Neural cell (in vitro differentiated cells): ENCODE data around the gene LRIG1. TPM values are rescaled to one million over a fixed set of nuclear protein-coding genes. Genes with fewer than 3 reads are reported as not detected.

ENCODE experiments used
- H2AFZ ChIP-seq: fragments of 200-600, 300-800 bp; sonication (generic), shearing (Covaris generic); 2 replicates; pipeline ENCODE4 v1.6.0; 2014; ENCODE audit warnings: low read depth, mild to moderate bottlenecking, antibody characterized with exemption, low read length, moderate library complexity
- H3F3A ChIP-seq: fragments of 200-600 bp; shearing (Covaris generic); 2 replicates; pipeline ENCODE4 v1.6.1; 2016; ENCODE audit warnings: mild to moderate bottlenecking, moderate library complexity, mixed read lengths, antibody characterized with exemption, low read length; ENCODE audit not compliant: insufficient read depth, poor library complexity, severe bottlenecking
- H3K27ac ChIP-seq: fragments of 200-600, 300-800 bp; sonication (generic), shearing (Covaris generic); 2 replicates; pipeline ENCODE4 v1.5.1; 2014; ENCODE audit warnings: mild to moderate bottlenecking, low read length, moderate library complexity
- H3K27me3 ChIP-seq: fragments of 300-800, 200-600 bp; sonication (generic), shearing (Covaris generic); 2 replicates; pipeline ENCODE4 v1.6.0; 2014; ENCODE audit warnings: mild to moderate bottlenecking, low read depth, low read length, moderate library complexity; ENCODE audit not compliant: insufficient read depth
- H3K36me3 ChIP-seq: fragments of 300-800, 200-600 bp; sonication (generic), shearing (Covaris generic); 2 replicates; pipeline ENCODE4 v1.5.1; 2014; ENCODE audit warnings: mild to moderate bottlenecking, antibody characterized with exemption, low read length, moderate library complexity; ENCODE audit not compliant: insufficient read depth
- H3K4me2 ChIP-seq: fragments of 300-800, 200-600 bp; sonication (generic), shearing (Covaris generic); 2 replicates; pipeline ENCODE4 v1.6.0; 2014; ENCODE audit warnings: mild to moderate bottlenecking, low read length
- H3K4me3 ChIP-seq: fragments of 300-800, 200-600 bp; sonication (generic), shearing (Covaris generic); 2 replicates; pipeline ENCODE4 v1.5.1; 2014; ENCODE audit warnings: mild to moderate bottlenecking, low read length, moderate library complexity
- H3K79me2 ChIP-seq: fragments of 200-600 bp; shearing (Covaris generic); replicated peaks from 2 replicates; pipeline ENCODE4 v1.6.0; 2014; ENCODE audit warnings: mild to moderate bottlenecking, low read length, moderate library complexity; ENCODE audit not compliant: insufficient read depth
- H3K9ac ChIP-seq: fragments of 300-800, 200-600 bp; sonication (generic), shearing (Covaris generic); 2 replicates; pipeline ENCODE4 v1.6.1; 2016; ENCODE audit warnings: mild to moderate bottlenecking, low read length, mixed read lengths
- H3K9me2 ChIP-seq: fragments of 200-600 bp; shearing (Covaris generic); 2 replicates; pipeline ENCODE4 v1.6.1; 2016; ENCODE audit warnings: mild to moderate bottlenecking, low read length, mixed read lengths; ENCODE audit not compliant: insufficient read depth
- H3K9me3 ChIP-seq: fragments of 200-600, 300-800 bp; sonication (generic), shearing (Covaris generic); 2 replicates; pipeline ENCODE4 v1.6.1; 2016; ENCODE audit warnings: mild to moderate bottlenecking, mixed run types, low read length, moderate library complexity, mixed read lengths
- H4K20me1 ChIP-seq: fragments of 200-600 bp; shearing (Covaris generic); 2 replicates; pipeline ENCODE4 v1.6.1; 2016; ENCODE audit warnings: mild to moderate bottlenecking, mixed run types; ENCODE audit not compliant: insufficient read depth
- EP300 ChIP-seq: fragments of 450-650 bp; conservative IDR thresholded peaks from 2 replicates; pipeline ENCODE4 v1.6.1; 2014; ENCODE audit warnings: antibody characterized with exemption, mild to moderate bottlenecking, moderate library complexity; ENCODE audit not compliant: poor library complexity, severe bottlenecking
- EZH2 ChIP-seq: fragments of 200-600, 300-800 bp; shearing (Covaris generic), sonication (generic); IDR thresholded peaks from 2 replicates; pipeline ENCODE4 v1.6.1; 2014; ENCODE audit warnings: antibody characterized with exemption, low read length, borderline replicate concordance, mild to moderate bottlenecking; ENCODE audit not compliant: insufficient read depth, poor library complexity, severe bottlenecking
- MXI1 ChIP-seq: fragments of 450-650 bp; conservative IDR thresholded peaks from 2 replicates; pipeline ENCODE4 v1.6.1; 2014; ENCODE audit warnings: antibody characterized with exemption, mild to moderate bottlenecking; ENCODE audit not compliant: poor library complexity, severe bottlenecking
- POLR2AphosphoS5 ChIP-seq: IDR thresholded peaks from 2 replicates; pipeline ENCODE4 v1.6.1; 2012
- RAD21 ChIP-seq: fragments of 450-650 bp; conservative IDR thresholded peaks from 2 replicates; pipeline ENCODE4 v1.6.1; 2014; ENCODE audit warnings: antibody characterized with exemption, mild to moderate bottlenecking, moderate library complexity
- SMC3 ChIP-seq: fragments of 450-650 bp; conservative IDR thresholded peaks from 2 replicates; pipeline ENCODE4 v1.6.1; 2014; ENCODE audit warnings: antibody characterized with exemption, mild to moderate bottlenecking, moderate library complexity; ENCODE audit not compliant: poor library complexity
- TAF1 ChIP-seq: IDR thresholded peaks from 2 replicates; pipeline ENCODE4 v1.6.1; 2012; ENCODE audit warnings: low read depth
- polyA plus RNA-seq: library from polyadenylated mRNA; depleted of rRNA; stranded (reverse); fragments of >200 nt; gene quantifications from 2 replicates; pipeline ENCODE4 v1.2.3, GENCODE V29; 2014
- TF ChIP-seq, protein P1 (sequence below): IDR thresholded peaks from 2 replicates; pipeline ENCODE4 v1.6.1; 2012; ENCODE audit warnings: borderline replicate concordance
- TF ChIP-seq, protein P2 (sequence below): fragments of 450-650 bp; IDR thresholded peaks from 2 replicates; pipeline ENCODE4 v1.5.1; 2014; ENCODE audit warnings: antibody characterized with exemption, mild to moderate bottlenecking, moderate library complexity; ENCODE audit not compliant: poor library complexity, severe bottlenecking

LRIG1 gene
- polyA plus RNA-seq, 1 donor from 2014 or later = 7.1 TPM

DNA sequence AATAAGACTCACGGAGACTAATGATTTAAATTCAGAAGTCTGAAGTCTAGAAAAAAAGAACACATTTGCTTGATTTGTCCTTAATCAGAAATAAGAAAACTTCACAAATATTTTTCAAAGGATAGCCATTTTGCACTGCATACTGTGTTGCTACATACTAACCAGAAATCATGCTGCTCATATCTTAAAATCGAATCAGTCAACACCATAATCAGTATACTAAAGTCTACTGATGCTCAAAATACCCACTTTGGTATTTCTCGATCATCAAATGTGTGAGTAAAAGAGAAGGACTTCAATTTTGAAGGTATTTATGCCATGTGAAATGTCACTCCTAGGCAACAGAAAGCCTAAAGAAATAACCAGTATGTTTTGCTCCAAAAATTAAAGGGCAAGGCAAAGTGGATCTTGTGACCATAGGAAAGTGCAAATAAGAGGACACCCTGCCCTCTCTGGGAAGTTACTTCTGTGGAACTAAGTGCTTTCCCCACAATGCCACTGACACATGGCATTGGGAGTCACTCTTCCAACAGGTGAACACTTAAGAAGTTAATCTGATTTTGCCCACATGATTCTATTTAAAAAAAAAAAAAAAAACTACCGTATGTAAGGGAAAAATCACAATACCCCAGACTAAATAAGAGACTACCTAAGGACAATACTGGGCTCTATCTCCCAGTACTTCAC is 2.7 kb downstream of the LRIG1 start:
- no peak overlapping the region for H3K4me2 ChIP-seq
- no peak overlapping the region for H2AFZ ChIP-seq
- no peaks in the 10 kb centered on the region for H3K36me3 ChIP-seq
- no peaks in the 10 kb centered on the region for H3F3A ChIP-seq
- peaks cover 63% of the 10 kb centered on the region for H3K79me2 ChIP-seq
- H3K9me3 ChIP-seq = no peaks in the 10 kb centered on the region
- no peak overlapping the region for H3K9ac ChIP-seq
- no peak overlapping the region for H3K27ac ChIP-seq
- peaks cover 27% of the 10 kb centered on the region for H3K27me3 ChIP-seq
- peak overlapping the region; percentile 72 for H3K4me3 ChIP-seq
- H3K9me2 ChIP-seq = no peaks in the 10 kb centered on the region
- TF ChIP-seq SMC3 (no peak), MXI1 (no peak), EP300 (no peak), EZH2 (no peak), RAD21 (no peak), TAF1 (no peak)
- TF ChIP-seq, protein P1, sequence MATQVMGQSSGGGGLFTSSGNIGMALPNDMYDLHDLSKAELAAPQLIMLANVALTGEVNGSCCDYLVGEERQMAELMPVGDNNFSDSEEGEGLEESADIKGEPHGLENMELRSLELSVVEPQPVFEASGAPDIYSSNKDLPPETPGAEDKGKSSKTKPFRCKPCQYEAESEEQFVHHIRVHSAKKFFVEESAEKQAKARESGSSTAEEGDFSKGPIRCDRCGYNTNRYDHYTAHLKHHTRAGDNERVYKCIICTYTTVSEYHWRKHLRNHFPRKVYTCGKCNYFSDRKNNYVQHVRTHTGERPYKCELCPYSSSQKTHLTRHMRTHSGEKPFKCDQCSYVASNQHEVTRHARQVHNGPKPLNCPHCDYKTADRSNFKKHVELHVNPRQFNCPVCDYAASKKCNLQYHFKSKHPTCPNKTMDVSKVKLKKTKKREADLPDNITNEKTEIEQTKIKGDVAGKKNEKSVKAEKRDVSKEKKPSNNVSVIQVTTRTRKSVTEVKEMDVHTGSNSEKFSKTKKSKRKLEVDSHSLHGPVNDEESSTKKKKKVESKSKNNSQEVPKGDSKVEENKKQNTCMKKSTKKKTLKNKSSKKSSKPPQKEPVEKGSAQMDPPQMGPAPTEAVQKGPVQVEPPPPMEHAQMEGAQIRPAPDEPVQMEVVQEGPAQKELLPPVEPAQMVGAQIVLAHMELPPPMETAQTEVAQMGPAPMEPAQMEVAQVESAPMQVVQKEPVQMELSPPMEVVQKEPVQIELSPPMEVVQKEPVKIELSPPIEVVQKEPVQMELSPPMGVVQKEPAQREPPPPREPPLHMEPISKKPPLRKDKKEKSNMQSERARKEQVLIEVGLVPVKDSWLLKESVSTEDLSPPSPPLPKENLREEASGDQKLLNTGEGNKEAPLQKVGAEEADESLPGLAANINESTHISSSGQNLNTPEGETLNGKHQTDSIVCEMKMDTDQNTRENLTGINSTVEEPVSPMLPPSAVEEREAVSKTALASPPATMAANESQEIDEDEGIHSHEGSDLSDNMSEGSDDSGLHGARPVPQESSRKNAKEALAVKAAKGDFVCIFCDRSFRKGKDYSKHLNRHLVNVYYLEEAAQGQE = no peak
- no peaks in the 10 kb centered on the region for H4K20me1 ChIP-seq

DNA sequence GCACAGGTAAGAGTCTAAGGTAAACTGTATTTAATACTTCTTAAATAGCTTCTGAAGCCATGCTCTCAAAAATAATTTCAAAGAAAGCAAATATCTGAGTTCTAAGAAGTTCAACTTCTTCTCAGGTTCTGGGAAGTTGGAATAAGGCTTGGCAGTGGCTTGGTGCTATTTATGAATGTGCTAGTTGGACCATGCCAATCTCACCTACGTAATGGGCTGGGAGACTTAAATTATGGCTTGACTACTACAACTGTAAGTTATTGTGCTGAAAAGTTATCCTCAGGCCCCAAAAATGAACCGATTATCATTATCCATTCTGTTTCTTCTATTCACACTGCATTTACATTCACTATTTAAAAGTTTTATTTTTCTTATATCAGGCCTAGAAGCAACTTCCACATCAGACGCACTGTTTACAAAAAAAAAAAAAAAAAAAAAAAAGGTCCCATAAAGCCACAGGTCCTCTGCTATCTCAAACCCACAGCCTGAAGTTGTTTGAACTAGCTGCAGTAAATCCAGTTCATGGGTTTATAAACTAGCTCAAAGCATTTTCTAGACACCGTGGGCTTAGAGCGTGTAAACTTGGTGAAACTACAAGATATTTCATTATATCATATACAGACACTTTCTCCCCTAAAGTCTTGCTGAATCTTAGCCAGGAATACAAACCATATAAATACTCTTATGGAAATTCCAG is 3.4 kb downstream of the LRIG1 start:
- Histone ChIP-seq H3K4me3 (no peak overlapping the region), H4K20me1 (no peaks in the 10 kb centered on the region), H3F3A (no peaks in the 10 kb centered on the region), H3K9ac (no peak overlapping the region), H2AFZ (no peak overlapping the region), H3K27ac (no peak overlapping the region), H3K79me2 (peaks cover 70% of the 10 kb centered on the region), H3K27me3 (peaks cover 27% of the 10 kb centered on the region), H3K9me3 (no peaks in the 10 kb centered on the region), H3K36me3 (no peaks in the 10 kb centered on the region), H3K9me2 (no peaks in the 10 kb centered on the region), H3K4me2 (no peak overlapping the region)
- no peak for TF ChIP-seq EZH2
- TF ChIP-seq MXI1 = no peak
- no peak for TF ChIP-seq POLR2AphosphoS5
- no peak for TF ChIP-seq RAD21
- TF ChIP-seq, protein P2, sequence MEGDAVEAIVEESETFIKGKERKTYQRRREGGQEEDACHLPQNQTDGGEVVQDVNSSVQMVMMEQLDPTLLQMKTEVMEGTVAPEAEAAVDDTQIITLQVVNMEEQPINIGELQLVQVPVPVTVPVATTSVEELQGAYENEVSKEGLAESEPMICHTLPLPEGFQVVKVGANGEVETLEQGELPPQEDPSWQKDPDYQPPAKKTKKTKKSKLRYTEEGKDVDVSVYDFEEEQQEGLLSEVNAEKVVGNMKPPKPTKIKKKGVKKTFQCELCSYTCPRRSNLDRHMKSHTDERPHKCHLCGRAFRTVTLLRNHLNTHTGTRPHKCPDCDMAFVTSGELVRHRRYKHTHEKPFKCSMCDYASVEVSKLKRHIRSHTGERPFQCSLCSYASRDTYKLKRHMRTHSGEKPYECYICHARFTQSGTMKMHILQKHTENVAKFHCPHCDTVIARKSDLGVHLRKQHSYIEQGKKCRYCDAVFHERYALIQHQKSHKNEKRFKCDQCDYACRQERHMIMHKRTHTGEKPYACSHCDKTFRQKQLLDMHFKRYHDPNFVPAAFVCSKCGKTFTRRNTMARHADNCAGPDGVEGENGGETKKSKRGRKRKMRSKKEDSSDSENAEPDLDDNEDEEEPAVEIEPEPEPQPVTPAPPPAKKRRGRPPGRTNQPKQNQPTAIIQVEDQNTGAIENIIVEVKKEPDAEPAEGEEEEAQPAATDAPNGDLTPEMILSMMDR = no peak
